ENCODE results near the gene ABL2.

- TF ChIP-seq CTCF (IDR thresholded peaks at IDR 0.05) (no peak), POLR2AphosphoS5 (IDR thresholded peaks at IDR 0.05; ENCODE audit: insufficient read depth in 1 of 2, low read depth in 1 of 2) (no peak), POLR2A (IDR thresholded peaks at IDR 0.05) (no peak)
These were observed 146.5 kb downstream of the ABL2 start for GRCh38 chr1:179082999-179083335.

Data from vagina (tissue), 2 donors.